ENCODE data around the gene COPS2.
"Not testable (repeated sequence)": the region's sequence is repeated elsewhere in the genome, so short reads cannot be mapped to it uniquely, and the experiment has no call there.

The COPS2 gene

DNA sequence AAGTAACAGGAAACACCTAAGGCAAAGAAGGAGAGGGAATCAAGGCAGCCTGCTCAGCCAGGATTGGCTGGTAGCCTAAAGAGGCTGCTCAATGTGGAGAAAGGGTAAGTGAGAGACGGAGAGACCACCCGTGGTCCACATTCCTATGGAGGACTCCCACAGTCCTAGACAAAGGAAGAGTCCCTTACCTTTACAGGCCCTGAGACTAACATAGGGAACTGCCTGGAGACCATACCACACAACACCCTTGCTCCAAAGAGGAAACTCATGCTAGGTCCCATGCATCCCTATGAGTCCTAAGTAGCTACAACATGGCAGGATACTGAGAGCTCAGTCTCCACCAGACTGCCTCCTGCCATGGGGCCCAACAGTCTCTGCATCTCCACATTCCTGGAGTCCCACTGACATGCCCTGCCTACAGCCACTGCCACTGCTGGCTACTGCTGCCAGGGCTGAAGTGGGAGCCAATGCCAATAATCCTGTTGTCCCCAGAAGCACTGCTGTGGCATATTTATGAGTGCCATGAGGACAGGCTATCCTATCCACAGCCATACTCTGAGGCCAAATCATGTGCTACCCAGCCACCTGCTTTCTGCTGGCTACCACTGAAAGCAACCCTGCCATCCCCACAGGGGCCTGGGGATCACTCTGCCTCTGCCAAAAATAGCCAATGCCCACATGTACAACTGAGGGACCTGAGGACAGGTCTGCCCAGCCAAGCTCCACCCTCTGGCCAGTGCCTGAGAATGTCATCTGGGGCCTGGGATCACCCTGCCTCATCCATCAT, 45.0 kb downstream of the COPS2 start:
- FAIRE-seq, result no peak
- DNase-seq (ENCODE audit: insufficient read length, low spot score), result no peak

DNA sequence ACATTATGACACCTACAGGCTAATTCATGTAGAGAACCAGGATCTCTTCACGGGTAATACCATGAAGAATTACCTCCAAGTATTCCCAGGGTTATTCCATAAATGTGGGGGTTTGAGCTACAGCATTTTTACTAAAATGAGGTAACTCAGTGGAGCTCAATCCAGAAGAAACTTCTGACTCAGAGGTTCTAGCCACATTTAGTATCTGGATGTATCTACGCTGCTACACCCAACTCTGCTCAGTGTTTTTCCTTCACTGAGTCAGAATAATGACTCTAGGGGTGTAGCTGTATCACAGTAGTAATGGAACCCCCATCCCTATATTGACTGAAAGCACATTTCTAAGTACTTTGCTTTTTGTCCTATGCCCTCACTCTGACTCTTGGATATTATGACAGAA, 52.4 kb downstream of the COPS2 start:
- FAIRE-seq, result no peak
- DNase-seq (ENCODE audit: insufficient read length, low spot score), result no peak

DNA sequence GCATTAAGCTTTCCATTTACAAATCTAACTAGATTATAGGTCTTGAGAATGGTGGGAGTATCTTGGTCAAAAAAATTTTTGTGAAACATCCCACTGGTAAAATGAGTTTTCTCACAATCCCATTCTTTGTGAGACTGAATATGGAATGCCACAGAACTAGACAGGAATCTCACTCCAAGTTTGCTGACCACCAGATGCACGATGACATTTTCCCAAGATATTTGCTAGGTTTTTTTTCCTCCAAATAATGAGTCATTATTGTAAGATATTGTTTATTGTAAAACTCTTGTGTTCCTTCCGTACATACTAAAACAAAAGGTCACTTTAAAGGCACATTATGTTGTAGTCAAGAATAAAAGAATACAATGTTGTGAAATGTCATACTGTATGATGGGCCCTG, 53.9 kb downstream of the COPS2 start:
- DNase-seq (ENCODE audit: insufficient read length, low spot score) (no peak), FAIRE-seq (no peak)

DNA sequence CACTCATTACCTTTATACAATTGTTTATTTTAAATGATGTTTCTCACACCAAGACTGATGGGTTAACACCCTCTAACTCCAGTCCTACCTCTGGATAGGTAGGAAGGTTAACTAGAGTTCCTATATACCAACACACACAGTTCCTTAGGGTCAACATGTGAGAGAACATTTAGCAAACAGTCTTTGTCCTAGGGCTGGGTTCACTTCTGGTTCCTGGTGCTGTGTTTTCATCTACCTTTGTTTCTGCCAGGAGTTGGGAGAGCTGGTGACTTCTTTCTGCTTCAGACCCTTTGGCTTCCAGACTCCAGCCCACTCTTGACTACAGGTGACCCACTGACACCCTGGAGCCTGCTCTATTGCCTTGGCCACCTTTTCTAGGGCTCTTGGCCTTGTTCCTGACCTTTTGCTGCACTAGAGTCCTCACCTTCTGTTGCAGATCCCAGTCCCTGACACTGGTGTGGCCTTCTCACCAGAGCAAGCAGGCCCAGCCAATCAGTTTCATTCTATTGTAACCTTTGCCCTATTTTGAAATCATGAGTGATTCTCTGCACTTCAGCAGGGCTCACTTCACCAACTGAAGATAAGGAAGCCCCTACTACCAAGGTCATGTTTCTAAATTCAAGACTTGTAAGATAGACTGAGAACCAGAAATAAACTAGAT, 59.2 kb downstream of the COPS2 start:
- no peak for DNase-seq (ENCODE audit: insufficient read length, low spot score)
- no peak for FAIRE-seq

DNA sequence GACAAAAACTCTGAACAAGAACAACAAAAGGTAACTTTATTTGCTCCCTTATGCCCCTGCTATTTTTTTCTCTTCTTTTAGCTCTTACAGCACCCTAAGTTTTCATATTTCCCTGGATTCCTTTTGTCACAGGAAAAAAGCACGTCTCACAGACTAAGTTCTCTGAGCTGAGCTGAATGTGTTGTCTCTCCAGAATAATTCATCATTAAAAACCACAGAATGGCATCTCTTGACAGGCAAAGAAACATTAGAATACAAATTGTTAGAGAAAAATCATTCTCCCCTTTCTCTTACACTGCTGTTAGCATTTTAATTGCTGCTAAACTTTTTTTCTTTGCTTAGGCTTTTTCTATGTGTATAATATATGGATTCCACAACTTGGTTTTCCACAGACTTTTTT, 60.5 kb downstream of the COPS2 start:
- DNase-seq (ENCODE audit: insufficient read length, low spot score) (no peak), FAIRE-seq (no peak)

DNA sequence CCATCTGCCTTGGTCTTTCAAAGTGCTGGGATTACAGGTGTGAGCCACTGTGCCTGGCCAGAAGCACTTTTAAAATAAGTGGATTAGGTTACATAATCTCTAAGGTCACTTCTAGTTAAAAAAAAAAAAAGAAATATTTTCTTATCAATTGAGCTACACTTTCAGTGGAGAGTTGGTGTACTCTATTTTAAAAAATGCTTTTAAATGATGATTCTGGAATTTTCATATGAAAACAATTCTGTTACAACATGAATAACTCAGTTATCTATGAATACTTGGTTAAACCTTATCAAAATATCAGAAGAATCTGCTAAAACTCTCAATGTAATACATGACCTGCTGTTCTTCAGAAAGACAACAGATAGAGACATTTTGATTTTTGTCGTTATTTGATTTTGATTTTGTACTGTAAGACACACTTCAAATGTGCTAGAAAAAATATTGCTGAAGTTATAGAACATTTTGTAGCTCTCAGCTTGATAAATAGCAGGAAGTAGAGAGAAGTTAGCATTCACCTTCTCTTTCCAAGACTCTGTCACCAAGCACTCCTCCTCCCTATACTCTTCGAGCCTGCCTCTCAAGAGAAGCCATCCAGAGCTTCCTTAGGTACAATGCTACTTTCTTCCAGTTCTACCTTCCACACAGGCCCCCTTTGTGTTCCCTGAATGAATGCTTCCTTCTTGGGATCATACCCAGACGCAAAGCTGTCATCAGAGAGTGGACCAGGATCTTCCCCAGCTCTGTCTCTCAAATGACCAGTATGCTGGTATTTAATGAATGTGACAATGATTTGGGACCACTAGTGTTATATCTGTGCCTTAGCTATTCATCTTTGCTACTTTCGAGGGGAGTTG, 61.9 kb downstream of the COPS2 start:
- DNase-seq (ENCODE audit: insufficient read length, low spot score) (no peak), FAIRE-seq (no peak)

DNA sequence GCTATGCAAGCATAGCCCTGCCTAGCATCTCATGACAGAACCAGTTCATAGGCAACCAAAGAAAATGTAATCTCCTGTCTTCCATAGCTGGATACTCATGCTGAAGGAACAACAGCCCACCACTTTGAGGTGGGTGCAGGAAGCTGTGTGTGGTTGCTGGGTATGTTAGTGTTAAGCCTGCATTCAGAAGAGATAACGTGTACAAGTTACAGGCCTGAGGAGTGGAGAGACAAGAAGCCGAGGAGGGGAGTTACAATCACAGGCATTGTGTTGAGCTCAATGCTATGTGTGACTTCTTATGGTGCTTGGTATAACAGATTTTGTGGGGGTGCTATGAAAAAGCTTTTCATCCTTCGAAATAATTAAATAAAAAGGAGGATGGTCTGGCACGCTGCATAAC, 66.4 kb downstream of the COPS2 start:
- FAIRE-seq (no peak), DNase-seq (ENCODE audit: insufficient read length, low spot score) (no peak)

DNA sequence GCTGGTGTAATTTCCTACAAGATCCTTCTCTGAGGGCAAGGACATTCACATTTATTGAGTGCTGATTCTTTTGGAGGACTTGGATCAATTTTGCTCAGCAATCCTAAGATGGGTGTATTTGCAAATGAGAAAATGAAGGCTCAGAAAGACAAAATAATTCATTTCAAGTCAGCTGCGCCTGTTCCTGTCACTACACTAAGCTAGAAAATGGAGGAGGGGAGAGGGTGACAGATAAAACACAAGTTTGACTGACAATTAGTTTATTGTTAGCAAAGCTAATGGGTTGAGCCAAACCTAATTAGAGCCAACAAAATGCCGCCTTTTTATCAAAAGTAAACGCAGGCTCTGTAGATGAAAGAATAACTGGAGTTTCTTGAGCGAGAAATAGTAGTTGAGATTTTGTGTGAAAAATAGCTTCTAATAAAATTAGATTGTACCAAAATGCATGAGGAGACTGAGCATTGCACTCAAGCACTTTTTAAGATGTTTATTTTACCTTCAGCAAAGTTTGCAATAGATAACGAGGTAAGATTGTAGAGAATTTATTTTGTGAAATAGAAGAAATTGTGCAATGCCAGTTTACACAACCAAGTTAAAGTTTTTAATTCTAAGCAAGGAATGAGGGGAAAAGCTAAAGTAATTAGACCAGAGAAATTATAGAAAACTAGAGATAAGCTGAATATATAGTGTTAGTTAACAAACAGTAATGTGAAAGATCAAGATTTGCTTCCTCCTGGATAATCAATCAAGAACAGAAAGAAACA, 69.5 kb downstream of the COPS2 start:
- FAIRE-seq, result no peak
- no peak for DNase-seq (ENCODE audit: insufficient read length, low spot score)

DNA sequence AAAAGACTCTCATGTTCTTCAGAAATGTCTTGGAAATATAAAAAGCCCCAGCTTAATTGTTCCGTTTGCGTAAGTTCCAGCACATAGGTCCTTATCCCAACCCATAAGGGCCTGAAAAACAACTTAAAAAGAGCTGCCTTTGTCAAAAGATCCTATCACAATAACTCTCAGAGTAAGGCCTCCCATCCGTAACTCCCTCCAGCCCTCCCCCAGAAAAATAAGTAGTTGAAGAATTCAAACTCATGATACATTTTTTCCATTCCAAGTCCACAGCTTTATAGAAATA, 71.2 kb downstream of the COPS2 start:
- no peak for FAIRE-seq
- no peak for DNase-seq (ENCODE audit: insufficient read length, low spot score)

DNA sequence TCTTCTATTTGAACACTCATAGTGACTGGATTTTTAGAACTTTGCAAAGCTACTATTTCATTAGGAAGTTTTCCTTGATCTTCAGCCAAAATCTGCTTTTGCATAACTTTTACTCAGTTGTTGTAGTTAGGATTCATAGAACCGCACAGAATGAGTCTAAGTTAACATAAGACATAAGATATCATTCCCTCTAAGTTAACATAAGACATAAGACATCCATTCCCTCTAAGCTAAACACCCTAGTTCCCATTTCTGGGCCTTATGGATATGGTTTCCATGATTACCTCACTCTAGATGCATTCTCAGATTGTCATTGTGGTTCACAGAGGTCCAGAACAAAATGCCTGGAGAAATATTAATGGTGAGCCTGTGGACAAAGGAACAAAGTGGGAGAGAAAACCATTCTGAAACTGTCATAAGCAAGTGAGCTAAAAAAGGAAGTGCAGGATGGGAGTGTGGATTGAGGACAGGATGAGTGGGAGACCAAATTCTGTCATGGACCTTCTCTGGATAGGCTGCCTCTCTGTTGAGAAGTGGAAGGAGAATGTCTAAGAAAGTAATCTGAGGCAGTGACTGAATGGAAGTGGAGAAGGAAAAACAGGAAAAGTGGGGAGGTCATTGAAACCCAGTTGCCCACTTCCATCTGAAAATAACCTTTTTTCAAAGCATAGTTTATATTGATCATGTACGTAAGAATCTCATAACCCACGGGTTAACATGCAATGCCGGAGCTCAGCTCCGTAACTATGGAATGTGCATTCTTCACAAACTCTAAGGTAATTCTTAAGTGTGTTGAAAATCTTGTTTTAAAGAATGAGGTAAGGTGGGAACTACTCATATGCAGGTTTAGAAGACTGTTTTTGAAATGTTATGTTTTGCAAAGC, 71.8 kb downstream of the COPS2 start:
- FAIRE-seq, result no peak

DNA sequence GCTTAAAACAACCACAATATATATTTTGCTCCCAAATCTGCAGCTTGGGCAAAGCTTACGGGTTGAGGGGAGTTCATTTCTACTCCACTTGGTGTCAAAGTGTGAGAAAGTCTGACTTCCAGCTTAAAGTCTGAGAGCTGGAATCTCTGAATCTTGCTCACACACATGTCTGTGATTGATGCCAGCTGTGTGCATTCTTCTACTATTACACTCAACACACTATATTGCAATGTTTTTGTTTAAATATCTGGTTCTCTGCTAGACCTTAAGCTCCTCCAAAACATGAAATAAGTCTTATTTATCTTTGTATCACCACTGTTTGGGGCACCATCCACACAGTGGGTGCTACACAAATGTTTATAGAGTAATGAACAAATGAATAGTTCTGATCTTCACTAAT, 72.4 kb downstream of the COPS2 start:
- DNase-seq (ENCODE audit: insufficient read length, low spot score), result no peak
- FAIRE-seq, result no peak

More for the DNA sequence above, 71.8 kb downstream of the COPS2 start:
- no peak for DNase-seq (ENCODE audit: insufficient read length, low spot score)

DNA sequence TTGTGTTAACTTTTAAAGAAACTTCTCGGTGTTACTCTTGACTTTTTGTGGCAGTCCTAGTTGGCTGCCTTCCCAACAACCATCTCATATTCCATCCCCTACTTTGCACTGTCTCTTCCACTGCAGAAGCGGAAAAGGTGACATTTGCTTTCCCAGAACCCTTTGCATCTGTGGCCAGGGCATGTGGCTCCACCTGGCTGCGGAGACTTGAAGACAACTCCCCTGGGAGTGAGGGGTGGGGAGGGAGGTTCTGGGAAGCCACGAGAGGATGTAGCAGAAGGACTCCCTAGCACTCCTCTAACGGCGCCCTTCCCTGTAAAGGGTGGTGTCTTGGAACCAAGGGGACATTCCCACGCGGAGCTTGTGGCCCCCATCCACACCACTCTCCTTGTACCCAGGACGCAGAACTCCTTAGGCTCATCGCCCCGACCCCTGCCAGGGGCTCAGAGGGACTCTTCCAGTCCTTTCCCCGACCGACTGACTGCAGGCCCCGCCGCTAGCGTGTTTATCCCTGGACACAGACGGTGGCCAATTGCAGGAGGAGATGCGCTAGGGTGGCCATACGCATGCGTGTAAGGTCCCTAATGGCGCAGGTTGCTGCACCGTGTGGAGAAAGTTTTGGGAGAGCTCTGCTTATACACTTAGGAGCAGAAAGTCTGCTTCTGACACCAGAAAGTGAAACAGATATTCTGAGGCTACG, 75.9 kb downstream of the COPS2 start:
- DNase-seq (ENCODE audit: insufficient read length, low spot score) (no peak), FAIRE-seq (no peak)

DNA sequence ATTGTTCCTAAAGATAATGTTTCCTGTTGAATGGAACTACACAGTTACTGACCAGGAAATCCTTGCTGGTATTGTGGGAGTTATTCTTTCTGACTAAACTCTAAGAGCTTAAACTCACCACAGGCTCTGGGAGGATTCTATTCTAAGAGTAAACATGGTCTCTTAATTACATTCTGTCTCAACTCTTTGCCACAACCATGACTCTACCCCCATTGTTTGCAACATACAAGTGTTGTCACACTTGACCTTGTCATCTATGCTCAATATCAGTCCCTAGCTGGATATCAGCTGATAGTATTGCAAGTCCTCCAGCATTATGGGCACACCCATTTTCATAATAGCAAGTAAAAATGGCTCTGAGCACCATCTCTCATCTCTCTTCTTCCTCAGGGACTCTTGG, 79.5 kb downstream of the COPS2 start:
- FAIRE-seq (no peak), DNase-seq (ENCODE audit: insufficient read length, low spot score) (no peak)

DNA sequence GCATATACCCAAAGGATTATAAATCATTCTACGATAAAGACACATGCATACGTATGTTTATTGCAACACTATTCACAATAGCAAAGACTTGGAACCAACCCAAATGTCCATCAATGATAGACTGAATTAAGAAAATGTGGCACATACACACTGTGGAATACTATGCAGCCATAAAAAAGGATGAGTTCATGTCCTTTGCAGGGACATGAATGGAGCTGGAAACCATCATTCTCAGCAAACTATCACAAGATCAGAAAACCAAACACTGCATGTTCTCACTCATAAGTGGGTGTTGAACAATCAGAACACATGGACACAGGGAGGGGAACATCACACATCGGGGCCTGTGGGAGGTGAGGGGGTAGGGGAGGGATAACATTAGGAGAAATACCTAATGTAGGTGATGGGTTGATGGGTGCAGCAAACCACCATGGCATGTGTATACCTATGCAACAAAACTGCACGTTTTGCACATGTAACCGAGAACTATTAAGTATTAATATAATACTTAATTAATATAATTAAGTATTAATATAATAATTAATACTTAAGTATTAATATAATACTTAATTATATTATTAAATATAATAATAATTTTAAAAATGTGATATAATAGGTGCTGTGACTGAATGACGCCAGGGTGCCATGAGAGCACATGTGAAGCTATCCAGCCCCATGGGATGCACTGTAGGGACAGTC, 80.7 kb downstream of the COPS2 start:
- not testable (repeated sequence) for FAIRE-seq; DNase-seq (ENCODE audit: insufficient read length, low spot score)
